ENCODE results near the gene CFAP107. TPM values are rescaled to one million over a fixed set of nuclear protein-coding genes. Genes with fewer than 3 reads are reported as not detected.

Gene CFAP107
- total RNA-seq, 1 donor from 2014 or later, result not detected

DNA sequence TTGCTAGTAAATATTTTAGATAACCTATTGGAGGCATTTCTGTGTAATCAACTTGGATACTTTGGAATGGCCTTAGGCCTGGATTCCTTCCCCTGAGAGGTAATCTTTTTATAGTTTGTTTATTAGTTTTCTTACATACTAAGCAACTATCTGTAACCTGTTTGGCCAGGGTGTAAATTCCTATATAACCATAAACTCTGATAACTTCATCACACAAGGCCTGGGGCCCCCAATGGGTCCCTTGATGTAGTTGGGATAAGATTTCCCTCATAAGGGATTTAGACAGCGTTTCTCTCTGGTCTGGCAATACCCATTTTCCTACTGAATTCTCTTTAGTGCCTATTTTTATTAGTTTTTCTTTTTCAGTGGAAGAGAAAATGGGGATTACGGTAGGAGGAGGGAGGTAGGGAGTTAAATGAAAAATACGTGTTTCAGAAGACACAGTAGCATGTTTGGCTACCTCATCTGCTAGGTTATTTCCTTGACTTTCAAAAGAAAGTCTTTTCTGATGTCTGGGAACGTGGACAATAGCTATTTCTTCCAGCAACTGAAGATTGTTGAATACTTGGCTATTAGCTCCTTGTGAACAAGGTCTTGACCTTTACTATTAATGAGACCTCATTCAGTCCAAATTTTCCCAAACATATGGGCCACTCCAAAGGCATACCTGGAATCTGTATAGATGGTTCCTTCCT, 37.5 kb upstream of the CFAP107 start:
- no peak overlapping the region for H3K4me3 Mint-ChIP-seq (ENCODE audit: unreplicated experiment)
- no peak for TF ChIP-seq CTCF (IDR thresholded peaks at IDR 0.05; ENCODE audit: unreplicated experiment)
- peaks cover 5% of the 10 kb centered on the region for H3K4me1 Mint-ChIP-seq (ENCODE audit: unreplicated experiment)
- peaks cover 4% of the 10 kb centered on the region for H3K36me3 Mint-ChIP-seq (ENCODE audit: low read depth, unreplicated experiment)
- peaks cover 3% of the 10 kb centered on the region for H3K27me3 Mint-ChIP-seq (ENCODE audit: unreplicated experiment)
- DNase-seq (ENCODE audit: low spot score), result no peak
- H3K9me3 Mint-ChIP-seq (ENCODE audit: unreplicated experiment), result peaks cover 5% of the 10 kb centered on the region
- no peak overlapping the region for H3K27ac Mint-ChIP-seq (ENCODE audit: unreplicated experiment)

DNA sequence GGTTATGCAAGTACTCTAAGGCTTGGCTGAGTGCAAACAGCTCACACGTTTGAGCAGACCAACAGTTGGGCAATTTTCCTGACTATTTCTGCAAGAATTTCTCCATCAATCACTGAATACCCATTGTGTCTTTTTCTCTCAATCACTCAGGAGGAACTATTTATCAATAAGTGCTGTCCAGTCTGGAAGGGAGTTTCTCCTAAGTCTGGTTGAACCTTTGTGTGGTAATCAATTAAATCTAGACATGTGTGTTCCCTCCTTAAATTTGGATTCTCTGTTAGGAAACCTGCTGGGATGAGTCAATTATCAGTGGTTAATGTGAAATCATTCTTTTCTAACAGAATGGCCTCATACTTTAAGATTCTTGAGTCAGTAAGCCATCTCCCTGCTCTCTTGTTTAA, 36.9 kb upstream of the CFAP107 start:
- TF ChIP-seq CTCF (IDR thresholded peaks at IDR 0.05; ENCODE audit: unreplicated experiment), result no peak
- Mint-ChIP-seq H3K4me1 (ENCODE audit: unreplicated experiment) (peaks cover 9% of the 10 kb centered on the region), H3K36me3 (ENCODE audit: low read depth, unreplicated experiment) (peaks cover 2% of the 10 kb centered on the region), H3K27me3 (ENCODE audit: unreplicated experiment) (peaks cover 3% of the 10 kb centered on the region), H3K27ac (ENCODE audit: unreplicated experiment) (no peak overlapping the region), H3K4me3 (ENCODE audit: unreplicated experiment) (no peak overlapping the region), H3K9me3 (ENCODE audit: unreplicated experiment) (peaks cover 2% of the 10 kb centered on the region)
- DNase-seq (ENCODE audit: low spot score), result no peak

DNA sequence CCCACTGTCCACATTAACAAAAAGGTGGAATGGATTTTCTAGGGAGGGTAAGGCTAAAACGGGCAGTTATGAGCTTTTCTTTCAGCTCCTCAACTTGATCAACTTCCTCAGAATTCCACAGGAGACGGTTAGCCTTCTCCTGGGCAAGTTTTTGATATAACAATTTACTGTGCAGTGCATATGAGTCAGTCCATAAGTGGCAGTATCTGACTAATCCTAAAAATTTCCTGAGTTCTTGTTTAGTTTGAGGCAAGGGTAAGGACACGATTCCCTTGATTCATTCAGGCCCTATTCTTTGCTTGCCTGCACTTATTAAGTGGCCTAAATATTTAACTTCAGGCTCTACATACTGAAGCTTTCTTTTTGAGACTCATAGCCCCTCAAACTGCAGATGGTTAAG, 36.3 kb upstream of the CFAP107 start:
- peaks cover 3% of the 10 kb centered on the region for H3K27me3 Mint-ChIP-seq (ENCODE audit: unreplicated experiment)
- no peak overlapping the region for H3K4me3 Mint-ChIP-seq (ENCODE audit: unreplicated experiment)
- TF ChIP-seq CTCF (IDR thresholded peaks at IDR 0.05; ENCODE audit: unreplicated experiment), result no peak
- H3K9me3 Mint-ChIP-seq (ENCODE audit: unreplicated experiment), result no peaks in the 10 kb centered on the region
- no peaks in the 10 kb centered on the region for H3K36me3 Mint-ChIP-seq (ENCODE audit: low read depth, unreplicated experiment)
- H3K27ac Mint-ChIP-seq (ENCODE audit: unreplicated experiment), result no peak overlapping the region
- DNase-seq (ENCODE audit: low spot score), result no peak
- peaks cover 9% of the 10 kb centered on the region for H3K4me1 Mint-ChIP-seq (ENCODE audit: unreplicated experiment)

DNA sequence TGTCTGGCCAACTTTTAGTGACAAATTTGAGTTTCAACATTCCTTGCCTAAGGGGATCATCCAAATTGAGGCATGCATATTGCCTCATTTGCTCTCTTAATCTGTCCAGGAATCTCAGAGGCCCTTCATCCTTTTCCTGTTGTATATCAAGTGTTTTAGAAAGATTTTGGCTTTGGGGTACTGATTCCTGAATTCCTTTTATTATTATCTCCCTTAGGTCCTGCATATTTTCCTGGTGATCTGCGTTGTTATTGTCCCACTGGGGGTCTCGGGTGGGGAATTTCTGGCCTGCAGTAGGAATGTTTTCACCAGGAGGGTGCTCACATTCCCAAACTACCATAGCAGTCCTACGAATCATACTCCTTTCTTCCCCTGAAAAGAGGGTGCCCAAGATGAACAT, 34.5 kb upstream of the CFAP107 start:
- no peak overlapping the region for H3K27ac Mint-ChIP-seq (ENCODE audit: unreplicated experiment)
- DNase-seq (ENCODE audit: low spot score), result no peak
- H3K27me3 Mint-ChIP-seq (ENCODE audit: unreplicated experiment), result peaks cover 3% of the 10 kb centered on the region

More for the DNA sequence above, 34.5 kb upstream of the CFAP107 start:
- no peaks in the 10 kb centered on the region for H3K9me3 Mint-ChIP-seq (ENCODE audit: unreplicated experiment)
- peaks cover 9% of the 10 kb centered on the region for H3K4me1 Mint-ChIP-seq (ENCODE audit: unreplicated experiment)
- no peak for TF ChIP-seq CTCF (IDR thresholded peaks at IDR 0.05; ENCODE audit: unreplicated experiment)
- no peaks in the 10 kb centered on the region for H3K36me3 Mint-ChIP-seq (ENCODE audit: low read depth, unreplicated experiment)
- H3K4me3 Mint-ChIP-seq (ENCODE audit: unreplicated experiment), result no peak overlapping the region

All from endothelial cell (in vitro differentiated cells).